Gastroesophageal sphincter (tissue), 4 donors: Measurements from ENCODE around the gene MRPL40. TPM values are rescaled to one million over a fixed set of nuclear protein-coding genes. Genes with fewer than 3 reads are reported as not detected.

ENCODE experiments used
- ATAC-seq: fragments of 150-250 bp; one replicate; pipeline ENCODE4 v1.9.1; 2016; ENCODE audit warnings: mild to moderate bottlenecking, moderate library complexity
- H3K27ac ChIP-seq, 4 donors: fragments of 200-600 bp; sonication (generic) in 3 of 4; 1 replicate in 3 of 4; 2 replicates in 1 of 4; pipeline ENCODE4 v1.5.1; 2016 to 2019
- H3K27me3 ChIP-seq: fragments of 200-600 bp; sonication (generic); one replicate; pipeline ENCODE4 v1.5.1; 2019
- H3K36me3 ChIP-seq, 2 donors: fragments of 200-600 bp; sonication (generic); one replicate each; pipeline ENCODE4 v1.5.1; 2019; ENCODE audit warnings: control low read depth in 1 of 2
- H3K4me1 ChIP-seq, 3 donors: fragments of 200-600 bp; sonication (generic); 1 replicate in 2 of 3; 2 replicates in 1 of 3; pipeline ENCODE4 v1.5.1; 2016 to 2019; ENCODE audit warnings: control low read depth in 2 of 3
- H3K4me3 ChIP-seq, 2 donors: fragments of 200-600 bp; sonication (generic); one replicate each; pipeline ENCODE4 v1.5.1; 2019; ENCODE audit warnings: mild to moderate bottlenecking in 1 of 2, moderate library complexity in 1 of 2
- H3K9me3 ChIP-seq, 3 donors: fragments of 200-600 bp; sonication (generic); one replicate each; pipeline ENCODE4 v1.5.1; 2017 to 2019; ENCODE audit warnings: control low read depth in 2 of 3
- CTCF ChIP-seq, 4 experiments: fragments of 200-600 bp in 2 of 4; fragments of 450-650 bp in 2 of 4; sonication (generic) in 1 of 4; IDR thresholded peaks; one replicate each; pipeline ENCODE4 v1.5.1; 2017 to 2019; ENCODE audit warnings: antibody characterized with exemption in 4 of 4, mild to moderate bottlenecking in 2 of 4, moderate library complexity in 2 of 4
- EP300 ChIP-seq: sonication (generic); formaldehyde crosslinking; IDR thresholded peaks from one replicate; pipeline ENCODE4 v1.6.1; 2017; ENCODE audit warnings: antibody characterized with exemption, mild to moderate bottlenecking
- POLR2A ChIP-seq, 2 donors: fragments of 450-650 bp; IDR thresholded peaks; one replicate each; pipeline ENCODE4 v1.6.1; 2017; ENCODE audit warnings: antibody characterized with exemption in 2 of 2, mild to moderate bottlenecking in 2 of 2, moderate library complexity in 1 of 2
- POLR2AphosphoS5 ChIP-seq: sonication (generic); formaldehyde crosslinking; IDR thresholded peaks from one replicate; pipeline ENCODE4 v1.6.1; 2017; ENCODE audit warnings: antibody characterized with exemption
- WGBS, 2 donors: methylation state at CpG; one replicate each; pipeline ENCODE4 v1.1.5; 2018; ENCODE audit warnings: low coverage in 1 of 2; 5-methylcytosine and 5-hydroxymethylcytosine counted together
- total RNA-seq, 4 donors: library from RNA; depleted of rRNA; stranded (reverse); fragments of >200 nt; gene quantifications; one replicate each; pipeline ENCODE4 v1.1.0, GENCODE V29; 2016

Gene MRPL40
- total RNA-seq, 4 donors from 2014 or later, result 22.8 to 29.1 (median 25.8) TPM

- 1 to 17% methylated on average over 11 of the region's 14 CpGs for WGBS, 2 donors
- peaks cover 0 to 38% (median 15%) of the 10 kb centered on the region in 3 donors for H3K4me1 ChIP-seq
- peaks cover 0 to 50% of the 10 kb centered on the region in 2 donors for H3K36me3 ChIP-seq
- H3K9me3 ChIP-seq, result no peaks in the 10 kb centered on the region
- H3K27ac ChIP-seq, result peak overlapping the region; percentile 94 to 97 (median 95)
- peak overlapping the region; percentile 87 to 92 for H3K4me3 ChIP-seq
- TF ChIP-seq EP300 (no peak), CTCF (IDR thresholded peaks at IDR 0.05) (no peak), POLR2AphosphoS5 (no peak), POLR2A (IDR thresholded peaks at IDR 0.05) (no peak)
- no peaks in the 10 kb centered on the region for H3K27me3 ChIP-seq
- peak; percentile 24 for ATAC-seq
These were observed 15.8 kb downstream of the MRPL40 start for GRCh38 chr22:19448076-19448607.

GRCh38 chr22:19448739-19449421 is 16.5 kb downstream of the MRPL40 start:
- Histone ChIP-seq H3K4me3 (no peak overlapping the region), H3K27ac (peak overlapping the region in 1 of 4 donors; percentile 97), H3K4me1 (peaks cover 0 to 38% (median 15%) of the 10 kb centered on the region in 3 donors), H3K27me3 (no peaks in the 10 kb centered on the region), H3K9me3 (no peaks in the 10 kb centered on the region), H3K36me3 (peaks cover 0 to 50% of the 10 kb centered on the region in 2 donors)
- TF ChIP-seq POLR2AphosphoS5, result no peak
- no peak for TF ChIP-seq POLR2A (IDR thresholded peaks at IDR 0.05)
- TF ChIP-seq CTCF (IDR thresholded peaks at IDR 0.05), result no peak
- TF ChIP-seq EP300, result no peak
- 67 to 74% methylated on average over 1 to 3 of the region's 5 CpGs for WGBS, 2 donors
- ATAC-seq, result no peak

- Histone ChIP-seq H3K36me3 (peaks cover 0 to 50% of the 10 kb centered on the region in 2 donors), H3K27ac (no peak overlapping the region), H3K4me3 (no peak overlapping the region), H3K4me1 (peaks cover 0 to 38% (median 15%) of the 10 kb centered on the region in 3 donors), H3K27me3 (no peaks in the 10 kb centered on the region), H3K9me3 (no peaks in the 10 kb centered on the region)
- no peak for TF ChIP-seq POLR2A (IDR thresholded peaks at IDR 0.05)
- no peak for TF ChIP-seq EP300
- TF ChIP-seq CTCF (IDR thresholded peaks at IDR 0.05), result no peak
- TF ChIP-seq POLR2AphosphoS5, result no peak
- 67% methylated on average over 1 of the region's 2 CpGs; no CpG with 5 or more reads in 1 of the 2 donors for WGBS, 2 donors
- no peak for ATAC-seq
These were observed 17.1 kb downstream of the MRPL40 start for GRCh38 chr22:19449422-19449767.

GRCh38 chr22:19450363-19451175 is 18.2 kb downstream of the MRPL40 start:
- H3K9me3 ChIP-seq, result no peaks in the 10 kb centered on the region
- peaks cover 0 to 58% of the 10 kb centered on the region in 2 donors for H3K36me3 ChIP-seq
- peaks cover 0 to 30% (median 15%) of the 10 kb centered on the region in 3 donors for H3K4me1 ChIP-seq
- WGBS, 2 donors, result 67 to 84% methylated on average over 5 to 8 of the region's 8 CpGs
- TF ChIP-seq POLR2AphosphoS5 (no peak), CTCF (IDR thresholded peaks at IDR 0.05) (no peak), POLR2A (IDR thresholded peaks at IDR 0.05) (no peak), EP300 (no peak)
- no peak overlapping the region for H3K27ac ChIP-seq
- no peak for ATAC-seq
- H3K4me3 ChIP-seq, result no peak overlapping the region
- H3K27me3 ChIP-seq, result no peaks in the 10 kb centered on the region
